ENCODE measurements around the gene CABS1. TPM values are rescaled to one million over a fixed set of nuclear protein-coding genes. Genes with fewer than 3 reads are reported as not detected.

Gene CABS1
- total and polyA plus RNA-seq, 2 donors (not counting 3 experiments of a cell fraction or from before 2014, with no cell fraction given), result not detected

DNA sequence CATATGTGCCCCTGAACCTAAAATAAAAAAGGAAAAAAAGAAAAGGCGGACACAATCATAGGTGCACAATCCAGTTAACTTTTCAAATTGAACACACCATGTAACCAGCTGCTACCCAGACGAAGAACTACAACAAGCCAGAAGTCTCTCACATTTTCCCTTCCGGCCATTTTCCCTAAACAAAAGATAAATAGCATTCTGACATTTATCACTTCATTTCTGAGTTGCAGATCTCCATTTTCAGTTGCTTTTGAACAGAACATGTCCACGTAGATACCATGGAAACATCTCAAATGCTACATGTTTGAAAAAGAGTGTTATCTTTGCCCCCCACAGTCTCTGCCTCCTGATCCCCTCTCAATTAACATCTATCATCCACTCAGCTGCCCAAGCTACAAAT lies 29.2 kb upstream of the CABS1 start:
- intact Hi-C loops (cut with micrococcal nuclease), result no loop called here
- FAIRE-seq (no peak), DNase-seq (ENCODE audit: low read depth, low spot score) (no peak)
- Histone ChIP-seq H3K27me3 (ENCODE audit: control insufficient read depth in 2 of 2, insufficient read depth in 2 of 2, low read length in 2 of 2) (no peaks in the 10 kb centered on the region), H3K9me3 (replicated peaks; ENCODE audit: control insufficient read depth, insufficient read depth, low read length) (no peaks in the 10 kb centered on the region), H2AFZ (ENCODE audit: low read depth, low read length) (no peak overlapping the region), H3K9ac (replicated peaks; ENCODE audit: extremely low read depth, insufficient read depth, low read length) (no peak overlapping the region), H3K79me2 (ENCODE audit: control insufficient read depth, insufficient read depth, low read length) (no peaks in the 10 kb centered on the region), H3K4me1 (ENCODE audit: control insufficient read depth, extremely low read depth, insufficient read depth, low read length) (no peaks in the 10 kb centered on the region), H3K4me3 (replicated peaks in 1 of 3; ENCODE audit: insufficient read depth in 1 of 3, low read depth in 1 of 3, low read length in 3 of 3) (no peak overlapping the region), H3K9me1 (replicated peaks; ENCODE audit: control insufficient read depth, extremely low read depth, insufficient read depth, low read length) (no peaks in the 10 kb centered on the region), H3K27ac (ENCODE audit: insufficient read depth, low read depth, low read length) (no peak overlapping the region), H3K4me2 (ENCODE audit: insufficient read depth, low read length) (no peak overlapping the region), H4K20me1 (replicated peaks; ENCODE audit: control insufficient read depth, extremely low read depth, insufficient read depth, low read length) (no peaks in the 10 kb centered on the region), H3K36me3 (ENCODE audit: control insufficient read depth in 2 of 2, extremely low read depth in 1 of 2, insufficient read depth in 2 of 2, low read length in 2 of 2) (no peaks in the 10 kb centered on the region)
- TF ChIP-seq CTCF (IDR thresholded peaks at IDR 0.05; ENCODE audit: extremely low read depth in 1 of 2, insufficient read depth in 1 of 2, low read depth in 1 of 2, low read length in 2 of 2) (no peak), JUN (IDR thresholded peaks at IDR 0.05; ENCODE audit: borderline replicate concordance, insufficient read depth, insufficient read length, low read depth) (no peak), POLR2A (IDR thresholded peaks at IDR 0.05; ENCODE audit: low read depth, low read length) (no peak), EZH2 (IDR thresholded peaks at IDR 0.05; ENCODE audit: borderline replicate concordance, low read depth, low read length, severe bottlenecking) (no peak), MYC (IDR thresholded peaks at IDR 0.05; ENCODE audit: low read depth, low read length) (no peak), GATA2 (IDR thresholded peaks at IDR 0.05; ENCODE audit: insufficient read depth, insufficient read length, low read depth, low read length) (no peak), POLR2AphosphoS5 (IDR thresholded peaks at IDR 0.05; ENCODE audit: insufficient read depth, low read depth, low read length) (no peak), FOS (IDR thresholded peaks at IDR 0.05; ENCODE audit: borderline replicate concordance, insufficient read depth, low read length) (no peak), MAX (IDR thresholded peaks at IDR 0.05; ENCODE audit: insufficient read depth, insufficient read length) (no peak)
- dilution Hi-C loops (cut with MboI; ENCODE audit: extremely low pct_ligation_motif_present, low sequenced_read_pairs), result no loop called here
- ChIA-PET CTCF (interaction anchor here (1.0 to 1.2 kb wide), 2 partner anchors 10 to 32 kb away, joined by 3 to 4 read pairs; no protein-coding TSS in a partner anchor), POLR2A (no interaction called here)
- BruUV-seq (replicated peaks), result no TSS peak
